Stimulated activated CD8-positive, alpha-beta memory T cell treated with anti-CD3 and anti-CD28 coated beads, Interleukin-15, amount 100 ng/mL, for 24 hours (primary cell): ENCODE measurements around the gene MEGF11.

Experiments used
- DNase-seq: peaks from one replicate; pipeline ENCODE4 v3.0.0-alpha.2; 2020; ENCODE audit warnings: low read depth

The MEGF11 gene

GRCh38 chr15:65847989-65848388 is 405.6 kb downstream of the MEGF11 start:
- DNase-seq, result no peak

DNA sequence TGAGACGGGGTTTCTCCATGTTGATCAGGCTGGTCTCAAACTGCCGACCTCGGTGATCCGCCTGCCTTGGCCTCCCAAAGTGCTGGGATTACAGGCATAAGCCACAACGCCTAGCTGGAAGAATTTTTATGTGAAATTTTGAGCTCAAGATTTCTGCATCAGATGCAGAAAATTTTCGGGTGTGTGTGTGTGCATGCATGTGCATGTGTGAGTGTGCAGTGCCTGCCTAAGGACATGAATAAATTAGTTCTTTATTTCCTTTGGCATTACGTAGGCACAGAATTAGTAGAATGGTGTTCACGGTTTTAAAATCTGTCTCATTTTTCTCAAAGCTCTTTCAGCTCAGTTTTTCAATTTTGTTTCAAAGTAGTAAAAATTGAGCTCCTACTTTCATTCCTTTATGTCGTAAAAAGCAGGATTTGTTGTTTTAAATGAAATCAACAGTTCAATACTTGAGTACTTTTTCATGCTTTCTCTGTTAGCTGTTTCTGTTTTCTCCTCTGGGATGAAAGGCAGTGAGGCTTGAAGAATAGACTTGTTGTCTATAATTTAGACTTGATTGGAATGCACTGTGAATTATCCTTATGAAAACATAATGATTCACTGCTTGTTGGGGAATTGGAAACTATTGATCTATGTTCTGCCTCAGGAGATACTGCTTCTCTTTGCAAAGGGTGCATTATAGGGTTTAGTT is 407.6 kb downstream of the MEGF11 start:
- no peak for DNase-seq
